Measurements from ENCODE around the gene PDP2. TPM values are rescaled to one million over a fixed set of nuclear protein-coding genes. Genes with fewer than 3 reads are reported as not detected.

The PDP2 gene
- total RNA-seq, 1 experiment from 2014 or later = 28.4 TPM

DNA sequence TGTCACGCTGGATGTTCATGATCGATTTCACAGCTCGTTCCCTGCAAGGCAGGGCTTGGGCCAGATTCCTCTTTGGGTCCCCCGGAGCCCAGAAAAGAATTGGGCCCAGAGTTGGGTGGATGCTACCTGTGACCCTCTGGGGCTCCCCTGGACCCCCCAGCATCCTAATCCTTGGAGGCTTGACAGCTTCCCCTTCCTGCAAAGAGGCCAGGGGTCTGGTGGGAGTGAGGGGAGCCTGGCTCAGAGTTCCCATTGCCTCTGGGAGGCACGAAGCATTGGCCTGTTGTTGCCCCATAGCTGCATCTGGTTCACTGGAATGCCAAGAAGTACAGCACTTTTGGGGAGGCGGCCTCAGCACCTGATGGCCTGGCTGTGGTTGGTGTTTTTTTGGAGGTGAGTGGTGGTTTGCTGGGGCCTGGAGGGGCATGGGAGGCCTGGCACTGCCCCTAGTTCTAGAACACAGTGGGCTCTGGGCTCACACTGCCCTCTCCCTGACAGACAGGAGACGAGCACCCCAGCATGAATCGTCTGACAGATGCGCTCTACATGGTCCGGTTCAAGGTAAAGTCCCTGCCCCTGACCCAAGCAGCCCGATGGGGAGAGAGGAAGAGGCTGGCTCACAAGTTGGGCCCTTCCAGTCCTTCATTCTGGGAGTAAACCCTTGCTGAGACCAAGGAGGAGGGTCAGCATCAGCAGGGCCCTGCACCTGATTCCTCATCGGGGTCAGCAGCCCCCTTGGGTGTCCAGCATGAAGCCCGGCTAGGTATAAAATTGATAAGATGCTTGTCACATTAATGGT is 28.9 kb upstream of the PDP2 start:
- Mint-ChIP-seq H3K4me1 (no peaks in the 10 kb centered on the region), H3K27ac (no peak overlapping the region), H3K9me3 (no peaks in the 10 kb centered on the region), H3K36me3 (no peaks in the 10 kb centered on the region), H3K4me3 (no peak overlapping the region), H3K27me3 (ENCODE audit: low read depth) (peaks cover 22% of the 10 kb centered on the region)
- ATAC-seq (no peak), DNase-seq (ENCODE audit: low spot score) (no peak)
- no peak for TF ChIP-seq IRF2 (CRISPR knock-in tag; IDR thresholded peaks at IDR 0.05; ENCODE audit: borderline replicate concordance, low read depth)
- no peak for TF ChIP-seq SMAD4 (CRISPR knock-in tag; IDR thresholded peaks at IDR 0.05)
- TF ChIP-seq, protein P1, sequence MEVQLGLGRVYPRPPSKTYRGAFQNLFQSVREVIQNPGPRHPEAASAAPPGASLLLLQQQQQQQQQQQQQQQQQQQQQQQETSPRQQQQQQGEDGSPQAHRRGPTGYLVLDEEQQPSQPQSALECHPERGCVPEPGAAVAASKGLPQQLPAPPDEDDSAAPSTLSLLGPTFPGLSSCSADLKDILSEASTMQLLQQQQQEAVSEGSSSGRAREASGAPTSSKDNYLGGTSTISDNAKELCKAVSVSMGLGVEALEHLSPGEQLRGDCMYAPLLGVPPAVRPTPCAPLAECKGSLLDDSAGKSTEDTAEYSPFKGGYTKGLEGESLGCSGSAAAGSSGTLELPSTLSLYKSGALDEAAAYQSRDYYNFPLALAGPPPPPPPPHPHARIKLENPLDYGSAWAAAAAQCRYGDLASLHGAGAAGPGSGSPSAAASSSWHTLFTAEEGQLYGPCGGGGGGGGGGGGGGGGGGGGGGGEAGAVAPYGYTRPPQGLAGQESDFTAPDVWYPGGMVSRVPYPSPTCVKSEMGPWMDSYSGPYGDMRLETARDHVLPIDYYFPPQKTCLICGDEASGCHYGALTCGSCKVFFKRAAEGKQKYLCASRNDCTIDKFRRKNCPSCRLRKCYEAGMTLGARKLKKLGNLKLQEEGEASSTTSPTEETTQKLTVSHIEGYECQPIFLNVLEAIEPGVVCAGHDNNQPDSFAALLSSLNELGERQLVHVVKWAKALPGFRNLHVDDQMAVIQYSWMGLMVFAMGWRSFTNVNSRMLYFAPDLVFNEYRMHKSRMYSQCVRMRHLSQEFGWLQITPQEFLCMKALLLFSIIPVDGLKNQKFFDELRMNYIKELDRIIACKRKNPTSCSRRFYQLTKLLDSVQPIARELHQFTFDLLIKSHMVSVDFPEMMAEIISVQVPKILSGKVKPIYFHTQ (CRISPR knock-in tag; IDR thresholded peaks at IDR 0.05) = no peak
- TF ChIP-seq, protein P2, sequence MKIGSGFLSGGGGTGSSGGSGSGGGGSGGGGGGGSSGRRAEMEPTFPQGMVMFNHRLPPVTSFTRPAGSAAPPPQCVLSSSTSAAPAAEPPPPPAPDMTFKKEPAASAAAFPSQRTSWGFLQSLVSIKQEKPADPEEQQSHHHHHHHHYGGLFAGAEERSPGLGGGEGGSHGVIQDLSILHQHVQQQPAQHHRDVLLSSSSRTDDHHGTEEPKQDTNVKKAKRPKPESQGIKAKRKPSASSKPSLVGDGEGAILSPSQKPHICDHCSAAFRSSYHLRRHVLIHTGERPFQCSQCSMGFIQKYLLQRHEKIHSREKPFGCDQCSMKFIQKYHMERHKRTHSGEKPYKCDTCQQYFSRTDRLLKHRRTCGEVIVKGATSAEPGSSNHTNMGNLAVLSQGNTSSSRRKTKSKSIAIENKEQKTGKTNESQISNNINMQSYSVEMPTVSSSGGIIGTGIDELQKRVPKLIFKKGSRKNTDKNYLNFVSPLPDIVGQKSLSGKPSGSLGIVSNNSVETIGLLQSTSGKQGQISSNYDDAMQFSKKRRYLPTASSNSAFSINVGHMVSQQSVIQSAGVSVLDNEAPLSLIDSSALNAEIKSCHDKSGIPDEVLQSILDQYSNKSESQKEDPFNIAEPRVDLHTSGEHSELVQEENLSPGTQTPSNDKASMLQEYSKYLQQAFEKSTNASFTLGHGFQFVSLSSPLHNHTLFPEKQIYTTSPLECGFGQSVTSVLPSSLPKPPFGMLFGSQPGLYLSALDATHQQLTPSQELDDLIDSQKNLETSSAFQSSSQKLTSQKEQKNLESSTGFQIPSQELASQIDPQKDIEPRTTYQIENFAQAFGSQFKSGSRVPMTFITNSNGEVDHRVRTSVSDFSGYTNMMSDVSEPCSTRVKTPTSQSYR (CRISPR knock-in tag; IDR thresholded peaks at IDR 0.05) = no peak
- no peak for TF ChIP-seq ZNF671 (CRISPR knock-in tag; IDR thresholded peaks at IDR 0.05)
- TF ChIP-seq MXD4 (CRISPR knock-in tag; IDR thresholded peaks at IDR 0.05; ENCODE audit: borderline replicate concordance) = no peak
- no peak for TF ChIP-seq ZNF219 (CRISPR knock-in tag; IDR thresholded peaks at IDR 0.05; ENCODE audit: borderline replicate concordance)
- no peak for TF ChIP-seq ESRRA (CRISPR knock-in tag; IDR thresholded peaks at IDR 0.05; ENCODE audit: borderline replicate concordance)
- TF ChIP-seq TEAD1 (CRISPR knock-in tag; IDR thresholded peaks at IDR 0.05) = no peak
- TF ChIP-seq FOXP1 (CRISPR knock-in tag; IDR thresholded peaks at IDR 0.05; ENCODE audit: borderline replicate concordance) = no peak
- TF ChIP-seq ZNF232 (CRISPR knock-in tag; IDR thresholded peaks at IDR 0.05) = no peak
- TF ChIP-seq ZNF396 (CRISPR knock-in tag; IDR thresholded peaks at IDR 0.05; ENCODE audit: borderline replicate concordance) = no peak
- no peak for TF ChIP-seq HMGA2 (CRISPR knock-in tag; IDR thresholded peaks at IDR 0.05)
- no peak for TF ChIP-seq JUN (CRISPR knock-in tag; IDR thresholded peaks at IDR 0.05)
- TF ChIP-seq, protein P3, sequence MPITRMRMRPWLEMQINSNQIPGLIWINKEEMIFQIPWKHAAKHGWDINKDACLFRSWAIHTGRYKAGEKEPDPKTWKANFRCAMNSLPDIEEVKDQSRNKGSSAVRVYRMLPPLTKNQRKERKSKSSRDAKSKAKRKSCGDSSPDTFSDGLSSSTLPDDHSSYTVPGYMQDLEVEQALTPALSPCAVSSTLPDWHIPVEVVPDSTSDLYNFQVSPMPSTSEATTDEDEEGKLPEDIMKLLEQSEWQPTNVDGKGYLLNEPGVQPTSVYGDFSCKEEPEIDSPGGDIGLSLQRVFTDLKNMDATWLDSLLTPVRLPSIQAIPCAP (CRISPR knock-in tag; IDR thresholded peaks at IDR 0.05) = no peak
- TF ChIP-seq CREB1 (CRISPR knock-in tag; IDR thresholded peaks at IDR 0.05) = no peak
- no peak for TF ChIP-seq TEAD4 (CRISPR knock-in tag; IDR thresholded peaks at IDR 0.05)
- ChIA-PET CTCF (interaction anchor here (1.2 to 4.0 kb wide), 5 partner anchors 16 to 200 kb away, joined by 3 to 70 read pairs (median 4); partner anchors contain the start of gene NAE1), POLR2A (interaction anchor here (0.5 kb wide), 1 partner anchor 19 kb away, joined by 4 read pairs; no protein-coding TSS in a partner anchor)

DNA sequence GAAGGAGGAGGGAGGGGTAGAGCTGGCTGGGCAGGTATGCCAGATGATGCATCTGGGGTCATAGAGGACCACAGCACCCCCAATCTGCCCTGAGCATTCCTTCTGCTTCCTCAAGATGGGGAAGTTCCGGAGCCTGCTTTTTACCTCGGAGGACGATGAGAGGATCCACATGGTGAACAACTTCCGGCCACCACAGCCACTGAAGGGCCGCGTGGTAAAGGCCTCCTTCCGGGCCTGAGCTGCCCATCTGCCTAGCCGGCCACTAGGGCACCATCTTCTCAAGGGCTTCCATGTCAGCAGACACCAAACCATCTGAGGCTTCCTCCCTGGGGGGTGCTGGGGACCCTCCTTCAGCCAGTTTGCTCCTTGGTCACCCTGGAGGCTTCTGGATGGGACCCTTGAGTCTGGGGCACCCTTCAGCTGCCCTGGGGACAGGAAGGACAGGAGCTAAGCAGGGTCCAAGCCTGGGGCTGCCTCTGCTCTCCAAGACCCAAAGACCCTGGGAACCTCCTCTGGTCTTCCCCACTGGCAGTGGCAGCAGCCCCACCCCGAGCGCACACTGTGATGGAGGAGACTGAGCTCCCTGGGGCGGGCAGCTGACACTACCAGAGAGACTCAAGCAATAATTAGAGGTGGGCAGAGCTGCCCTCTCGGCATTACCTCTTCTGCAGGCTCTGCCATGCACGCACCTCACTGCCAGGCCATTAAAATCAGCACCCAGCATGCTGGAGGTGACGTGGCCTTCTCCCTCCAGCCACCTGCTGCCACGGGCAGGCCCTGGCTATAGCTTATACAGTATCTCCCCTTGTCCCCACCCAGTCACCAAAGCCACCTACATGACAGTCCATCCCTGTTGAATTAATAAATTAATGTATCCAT is 26.8 kb upstream of the PDP2 start:
- H3K36me3 Mint-ChIP-seq = no peaks in the 10 kb centered on the region
- ATAC-seq = no peak
- H3K27me3 Mint-ChIP-seq (ENCODE audit: low read depth) = peaks cover under 1% of the 10 kb centered on the region
- no peaks in the 10 kb centered on the region for H3K4me1 Mint-ChIP-seq
- DNase-seq (ENCODE audit: low spot score) = no peak
- no peak overlapping the region for H3K4me3 Mint-ChIP-seq
- H3K9me3 Mint-ChIP-seq = no peaks in the 10 kb centered on the region
- ChIA-PET CTCF (interaction anchor here (0.5 to 5.7 kb wide), 5 partner anchors 14 to 1386 kb away, joined by 3 to 41 read pairs (median 6); partner anchors contain the start of gene NAE1), POLR2A (interaction anchor here (1.9 kb wide), 1 partner anchor 19 kb away, joined by 5 read pairs; no protein-coding TSS in a partner anchor)
- H3K27ac Mint-ChIP-seq = no peak overlapping the region
- no peak for TF ChIP-seq ATF1 (CRISPR knock-in tag; IDR thresholded peaks at IDR 0.05)
- no peak for TF ChIP-seq HMGA2 (CRISPR knock-in tag; IDR thresholded peaks at IDR 0.05)
- TF ChIP-seq FOXJ3 (CRISPR knock-in tag; IDR thresholded peaks at IDR 0.05; ENCODE audit: borderline replicate concordance) = no peak
- no peak for TF ChIP-seq ZNF396 (CRISPR knock-in tag; IDR thresholded peaks at IDR 0.05; ENCODE audit: borderline replicate concordance)
- TF ChIP-seq, protein P4, sequence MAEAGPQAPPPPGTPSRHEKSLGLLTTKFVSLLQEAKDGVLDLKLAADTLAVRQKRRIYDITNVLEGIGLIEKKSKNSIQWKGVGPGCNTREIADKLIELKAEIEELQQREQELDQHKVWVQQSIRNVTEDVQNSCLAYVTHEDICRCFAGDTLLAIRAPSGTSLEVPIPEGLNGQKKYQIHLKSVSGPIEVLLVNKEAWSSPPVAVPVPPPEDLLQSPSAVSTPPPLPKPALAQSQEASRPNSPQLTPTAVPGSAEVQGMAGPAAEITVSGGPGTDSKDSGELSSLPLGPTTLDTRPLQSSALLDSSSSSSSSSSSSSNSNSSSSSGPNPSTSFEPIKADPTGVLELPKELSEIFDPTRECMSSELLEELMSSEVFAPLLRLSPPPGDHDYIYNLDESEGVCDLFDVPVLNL (CRISPR knock-in tag; IDR thresholded peaks at IDR 0.05; ENCODE audit: borderline replicate concordance, low read depth) = no peak
- TF ChIP-seq, protein P5, sequence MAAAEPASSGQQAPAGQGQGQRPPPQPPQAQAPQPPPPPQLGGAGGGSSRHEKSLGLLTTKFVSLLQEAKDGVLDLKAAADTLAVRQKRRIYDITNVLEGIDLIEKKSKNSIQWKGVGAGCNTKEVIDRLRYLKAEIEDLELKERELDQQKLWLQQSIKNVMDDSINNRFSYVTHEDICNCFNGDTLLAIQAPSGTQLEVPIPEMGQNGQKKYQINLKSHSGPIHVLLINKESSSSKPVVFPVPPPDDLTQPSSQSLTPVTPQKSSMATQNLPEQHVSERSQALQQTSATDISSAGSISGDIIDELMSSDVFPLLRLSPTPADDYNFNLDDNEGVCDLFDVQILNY (CRISPR knock-in tag; IDR thresholded peaks at IDR 0.05) = no peak
- TF ChIP-seq NFYB (CRISPR knock-in tag; conservative IDR thresholded peaks at IDR 0.05; ENCODE audit: low read depth) = no peak
- TF ChIP-seq, protein P6, sequence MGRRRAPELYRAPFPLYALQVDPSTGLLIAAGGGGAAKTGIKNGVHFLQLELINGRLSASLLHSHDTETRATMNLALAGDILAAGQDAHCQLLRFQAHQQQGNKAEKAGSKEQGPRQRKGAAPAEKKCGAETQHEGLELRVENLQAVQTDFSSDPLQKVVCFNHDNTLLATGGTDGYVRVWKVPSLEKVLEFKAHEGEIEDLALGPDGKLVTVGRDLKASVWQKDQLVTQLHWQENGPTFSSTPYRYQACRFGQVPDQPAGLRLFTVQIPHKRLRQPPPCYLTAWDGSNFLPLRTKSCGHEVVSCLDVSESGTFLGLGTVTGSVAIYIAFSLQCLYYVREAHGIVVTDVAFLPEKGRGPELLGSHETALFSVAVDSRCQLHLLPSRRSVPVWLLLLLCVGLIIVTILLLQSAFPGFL (CRISPR knock-in tag; IDR thresholded peaks at IDR 0.05; ENCODE audit: borderline replicate concordance) = no peak

All from WTC11 (cell line).